Activated CD4-positive, alpha-beta T cell treated with anti-CD3 and anti-CD28 coated beads, Interleukin-2, amount 50 U/mL, for 1 hour (primary cell): ENCODE results near the gene CHD5.

Source experiments
- DNase-seq: peaks from one replicate; pipeline ENCODE4 v3.0.0-alpha.2; 2020

The CHD5 gene

GRCh38 chr1:6151291-6151822 lies 28.8 kb downstream of the CHD5 start:
- DNase-seq: no peak

- DNase-seq: no peak
Observed at GRCh38 chr1:6150006-6150938, 29.8 kb downstream of the CHD5 start.

- DNase-seq: no peak
Observed at GRCh38 chr1:6149597-6149996, 30.5 kb downstream of the CHD5 start.

- DNase-seq: peak; percentile 60
Observed at GRCh38 chr1:6148497-6149241, 31.5 kb downstream of the CHD5 start.

GRCh38 chr1:6145864-6146410 lies 34.2 kb downstream of the CHD5 start:
- no peak for DNase-seq

GRCh38 chr1:6145396-6145750 lies 34.7 kb downstream of the CHD5 start:
- no peak for DNase-seq

GRCh38 chr1:6144647-6145395 lies 35.3 kb downstream of the CHD5 start:
- DNase-seq: no peak

GRCh38 chr1:6144175-6144574 lies 35.9 kb downstream of the CHD5 start:
- no peak for DNase-seq

- no peak for DNase-seq
Observed at GRCh38 chr1:6143395-6143794, 36.7 kb downstream of the CHD5 start.

GRCh38 chr1:6142734-6143133 lies 37.4 kb downstream of the CHD5 start:
- DNase-seq: no peak

- DNase-seq: no peak
Observed at GRCh38 chr1:6142036-6142621, 38.0 kb downstream of the CHD5 start.

- no peak for DNase-seq
Observed at GRCh38 chr1:6141592-6141991, 38.5 kb downstream of the CHD5 start.

- no peak for DNase-seq
Observed at GRCh38 chr1:6140413-6140812, 39.7 kb downstream of the CHD5 start.

GRCh38 chr1:6137758-6138157 lies 42.4 kb downstream of the CHD5 start:
- DNase-seq: no peak

- DNase-seq: no peak
Observed at GRCh38 chr1:6136516-6137220, 43.5 kb downstream of the CHD5 start.

- DNase-seq: no peak
Observed at GRCh38 chr1:6134741-6135510, 45.2 kb downstream of the CHD5 start.

- no peak for DNase-seq
Observed at GRCh38 chr1:6134206-6134605, 45.9 kb downstream of the CHD5 start.

GRCh38 chr1:6133146-6133895 lies 46.8 kb downstream of the CHD5 start:
- DNase-seq: no peak

- no peak for DNase-seq
Observed at GRCh38 chr1:6131561-6131960, 48.6 kb downstream of the CHD5 start.

GRCh38 chr1:6130596-6130995 lies 49.5 kb downstream of the CHD5 start:
- no peak for DNase-seq
